Measurements from ENCODE around the gene SPRN. TPM values are rescaled to one million over a fixed set of nuclear protein-coding genes. Genes with fewer than 3 reads are reported as not detected.

The SPRN gene
- total RNA-seq, 1 donor from 2014 or later = not detected

- Histone ChIP-seq H3K27me3 (ENCODE audit: control insufficient read depth, insufficient read depth, low read length) (no peaks in the 10 kb centered on the region), H3K36me3 (ENCODE audit: control insufficient read depth, insufficient read depth, low read length) (no peaks in the 10 kb centered on the region), H3K4me3 (ENCODE audit: low read depth, low read length) (no peak overlapping the region)
- FAIRE-seq = no peak
- no peak for DNase-seq (ENCODE audit: low read depth)
- no peak for TF ChIP-seq CTCF (IDR thresholded peaks at IDR 0.05; ENCODE audit: insufficient read depth, low read length, severe bottlenecking)
Measured at GRCh38 chr10:133461841-133462240, 37.4 kb upstream of the SPRN start.

- Histone ChIP-seq H3K36me3 (ENCODE audit: control insufficient read depth, insufficient read depth, low read length) (no peaks in the 10 kb centered on the region), H3K4me3 (ENCODE audit: low read depth, low read length) (no peak overlapping the region), H3K27me3 (ENCODE audit: control insufficient read depth, insufficient read depth, low read length) (no peaks in the 10 kb centered on the region)
- peak; percentile 43 for FAIRE-seq
- DNase-seq (ENCODE audit: low read depth) = no peak
- TF ChIP-seq CTCF (IDR thresholded peaks at IDR 0.05; ENCODE audit: insufficient read depth, low read length, severe bottlenecking) = no peak
Measured at GRCh38 chr10:133461027-133461426, 36.6 kb upstream of the SPRN start.

- no peak for FAIRE-seq
- DNase-seq (ENCODE audit: low read depth) = no peak
- Histone ChIP-seq H3K4me3 (ENCODE audit: low read depth, low read length) (no peak overlapping the region), H3K36me3 (ENCODE audit: control insufficient read depth, insufficient read depth, low read length) (no peaks in the 10 kb centered on the region), H3K27me3 (ENCODE audit: control insufficient read depth, insufficient read depth, low read length) (no peaks in the 10 kb centered on the region)
- no peak for TF ChIP-seq CTCF (IDR thresholded peaks at IDR 0.05; ENCODE audit: insufficient read depth, low read length, severe bottlenecking)
Measured at GRCh38 chr10:133460208-133460769, 35.9 kb upstream of the SPRN start.

- H3K36me3 ChIP-seq (ENCODE audit: control insufficient read depth, insufficient read depth, low read length) = no peaks in the 10 kb centered on the region
Measured at GRCh38 chr10:133459454-133460207, 35.2 kb upstream of the SPRN start.

GRCh38 chr10:133458710-133459453 is 34.5 kb upstream of the SPRN start:
- DNase-seq (ENCODE audit: low read depth) = no peak

More at GRCh38 chr10:133459454-133460207, 35.2 kb upstream of the SPRN start:
- Histone ChIP-seq H3K27me3 (ENCODE audit: control insufficient read depth, insufficient read depth, low read length) (no peaks in the 10 kb centered on the region), H3K4me3 (ENCODE audit: low read depth, low read length) (no peak overlapping the region)
- TF ChIP-seq CTCF (IDR thresholded peaks at IDR 0.05; ENCODE audit: insufficient read depth, low read length, severe bottlenecking) = no peak
- FAIRE-seq (no peak), DNase-seq (ENCODE audit: low read depth) (no peak)

More at GRCh38 chr10:133458710-133459453, 34.5 kb upstream of the SPRN start:
- FAIRE-seq = no peak
- H3K36me3 ChIP-seq (ENCODE audit: control insufficient read depth, insufficient read depth, low read length) = no peaks in the 10 kb centered on the region
- no peak for TF ChIP-seq CTCF (IDR thresholded peaks at IDR 0.05; ENCODE audit: insufficient read depth, low read length, severe bottlenecking)
- H3K27me3 ChIP-seq (ENCODE audit: control insufficient read depth, insufficient read depth, low read length) = no peaks in the 10 kb centered on the region
- no peak overlapping the region for H3K4me3 ChIP-seq (ENCODE audit: low read depth, low read length)
